Adipocyte (in vitro differentiated cells): ENCODE data around the gene SERPINB7.

Experiments
- DNase-seq: peaks from one replicate; pipeline ENCODE4 v3.0.0-alpha.2; 2015; ENCODE audit warnings: low read depth
- H3K27me3 ChIP-seq: replicated peaks from 2 replicates; pipeline ENCODE4 v1.7.0; 2013; ENCODE audit warnings: mild to moderate bottlenecking, low read length, moderate library complexity; ENCODE audit not compliant: control insufficient read depth, insufficient read depth
- H3K36me3 ChIP-seq: 2 replicates; pipeline ENCODE4 v1.7.0; 2013; ENCODE audit warnings: low read length, mild to moderate bottlenecking, moderate library complexity; ENCODE audit not compliant: control insufficient read depth, insufficient read depth, severe bottlenecking
- H3K4me1 ChIP-seq: 2 replicates; pipeline ENCODE4 v1.7.0; 2013; ENCODE audit warnings: mild to moderate bottlenecking, low read length, moderate library complexity; ENCODE audit not compliant: control insufficient read depth, insufficient read depth
- H3K4me3 ChIP-seq: 2 replicates; pipeline ENCODE4 v1.7.0; 2013; ENCODE audit warnings: mild to moderate bottlenecking, low read length, moderate library complexity
- H3K9ac ChIP-seq: 2 replicates; pipeline ENCODE4 v1.7.0; 2013; ENCODE audit warnings: mild to moderate bottlenecking, low read length, moderate library complexity
- H3K9me3 ChIP-seq: 2 replicates; pipeline ENCODE4 v1.7.0; 2013; ENCODE audit warnings: mild to moderate bottlenecking, low read length, moderate library complexity; ENCODE audit not compliant: control insufficient read depth

SERPINB7 gene, protein sequence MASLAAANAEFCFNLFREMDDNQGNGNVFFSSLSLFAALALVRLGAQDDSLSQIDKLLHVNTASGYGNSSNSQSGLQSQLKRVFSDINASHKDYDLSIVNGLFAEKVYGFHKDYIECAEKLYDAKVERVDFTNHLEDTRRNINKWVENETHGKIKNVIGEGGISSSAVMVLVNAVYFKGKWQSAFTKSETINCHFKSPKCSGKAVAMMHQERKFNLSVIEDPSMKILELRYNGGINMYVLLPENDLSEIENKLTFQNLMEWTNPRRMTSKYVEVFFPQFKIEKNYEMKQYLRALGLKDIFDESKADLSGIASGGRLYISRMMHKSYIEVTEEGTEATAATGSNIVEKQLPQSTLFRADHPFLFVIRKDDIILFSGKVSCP

DNA sequence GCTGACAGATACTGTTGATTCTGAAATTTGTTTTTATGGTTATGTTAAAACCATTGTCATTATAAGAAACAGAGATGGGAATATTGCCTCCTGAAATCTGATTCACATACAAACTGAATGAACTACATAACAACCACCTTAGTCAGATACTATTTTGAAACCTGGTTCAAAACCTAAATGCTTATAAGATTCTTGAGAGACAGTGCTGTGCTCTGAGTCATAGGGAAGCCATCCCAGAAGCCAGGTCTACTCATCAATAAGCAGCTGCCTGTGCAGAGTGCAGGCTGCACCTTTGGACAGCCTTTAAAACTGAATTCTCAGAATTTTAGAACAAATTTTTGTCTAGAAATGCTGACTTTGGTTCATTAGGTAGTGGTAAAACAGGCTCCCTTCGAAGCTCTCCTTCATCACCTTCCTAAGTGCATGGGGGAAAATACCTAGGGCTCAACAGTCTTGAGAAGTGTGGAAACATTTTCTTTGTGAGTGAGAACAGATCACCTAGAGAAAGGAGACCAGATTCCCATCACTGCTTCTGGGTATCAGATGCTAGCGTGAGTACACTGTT, at the start of gene SERPINB7:
TSS of gene SERPINB7 (plus strand) at position 253 of the 565 bp plus-strand sequence. CDS start 6,955 bp downstream, outside the sequence.
- DNase-seq = peak; percentile 59
- Histone ChIP-seq H3K4me3 (no peak within 1 kb of the TSS), H3K27me3 (no peaks in the 10 kb centered on the region), H3K4me1 (peaks cover 19% of the 10 kb centered on the region), H3K9ac (peak within 1 kb of the TSS; percentile 42), H3K36me3 (no peaks in the 10 kb centered on the region), H3K9me3 (no peaks in the 10 kb centered on the region)

DNA sequence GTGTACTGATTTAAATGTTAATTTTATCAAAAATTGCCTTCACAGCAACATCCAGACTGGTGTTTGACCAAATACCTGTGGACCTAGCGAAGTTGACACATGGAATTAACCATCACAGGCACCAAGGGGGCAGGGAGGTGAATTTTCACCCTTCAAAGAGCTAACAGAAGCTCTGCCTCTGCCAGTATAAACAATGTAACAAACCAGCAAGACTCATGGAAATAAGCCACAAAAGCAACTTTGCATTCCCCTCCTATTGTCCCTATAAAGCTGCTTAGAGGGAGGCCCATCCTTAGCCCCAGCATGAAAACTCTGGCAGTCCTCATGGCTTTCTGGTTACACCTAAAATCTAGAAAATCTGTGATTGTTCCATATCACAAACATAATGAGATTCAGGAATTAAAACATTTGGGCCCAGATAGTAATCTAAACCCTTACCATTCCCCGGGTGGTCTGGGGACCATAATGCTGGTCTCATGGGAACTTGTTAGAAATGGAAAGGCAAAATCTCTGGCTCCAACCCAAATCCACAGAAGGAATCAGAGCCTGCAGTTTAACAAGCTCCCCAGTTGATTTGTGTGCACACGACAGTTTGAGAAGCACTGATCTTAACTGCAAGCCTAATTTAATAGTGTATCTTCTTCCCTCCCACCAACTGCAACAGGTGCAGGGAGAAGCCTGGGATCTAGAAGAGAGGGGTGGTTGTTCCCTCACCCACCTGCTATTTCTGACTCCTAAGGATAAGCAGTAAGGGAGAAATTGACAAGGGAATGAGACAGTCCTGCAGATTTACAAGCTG, 49.3 kb upstream of the SERPINB7 start:
- Histone ChIP-seq H3K4me1 (no peaks in the 10 kb centered on the region), H3K9me3 (no peaks in the 10 kb centered on the region), H3K4me3 (no peak overlapping the region), H3K9ac (no peak overlapping the region), H3K27me3 (no peaks in the 10 kb centered on the region), H3K36me3 (no peaks in the 10 kb centered on the region)
- no peak for DNase-seq

DNA sequence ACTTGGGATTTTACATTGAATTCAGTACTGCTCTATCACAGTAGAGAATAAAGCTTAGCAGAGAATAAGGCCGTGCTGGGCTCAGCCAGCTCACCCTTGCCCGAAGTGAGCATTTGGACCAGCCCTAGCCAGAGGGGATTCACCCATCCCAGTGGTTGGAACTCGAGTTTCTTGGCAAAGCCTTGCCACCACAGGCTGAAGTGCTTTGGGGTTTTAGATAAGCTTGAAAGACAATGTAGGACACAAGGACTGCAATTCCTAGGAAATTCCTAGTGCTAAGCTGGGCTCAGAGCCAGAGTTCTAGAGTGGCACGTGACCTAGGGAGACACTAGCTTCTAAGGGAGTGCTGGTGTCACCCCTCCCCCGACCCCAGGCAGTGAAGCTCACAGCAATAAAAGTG, 44.4 kb upstream of the SERPINB7 start:
- no peak for DNase-seq
- H3K36me3 ChIP-seq = no peaks in the 10 kb centered on the region
- no peak overlapping the region for H3K4me3 ChIP-seq
- no peaks in the 10 kb centered on the region for H3K9me3 ChIP-seq
- H3K4me1 ChIP-seq = no peaks in the 10 kb centered on the region
- no peak overlapping the region for H3K9ac ChIP-seq
- no peaks in the 10 kb centered on the region for H3K27me3 ChIP-seq

DNA sequence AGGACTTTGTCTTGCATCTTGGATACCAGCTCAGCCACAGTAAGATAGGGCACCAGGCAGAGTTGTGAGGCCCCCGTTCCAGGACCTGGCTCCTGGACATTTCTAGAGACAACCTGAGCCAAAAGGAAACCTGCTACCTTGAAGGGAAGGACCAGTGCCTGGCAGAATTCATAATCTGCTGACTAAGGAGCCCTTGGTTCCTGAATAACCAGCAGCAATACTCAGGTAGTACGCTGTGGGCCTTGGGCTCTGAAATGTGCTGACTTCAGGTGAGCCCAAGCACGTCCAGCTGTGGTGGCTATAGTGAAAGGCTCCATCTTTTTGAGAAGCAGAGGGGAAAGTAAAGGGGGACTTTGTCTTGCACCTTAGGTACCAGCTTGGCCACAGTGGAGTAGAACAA, 44.0 kb upstream of the SERPINB7 start:
- no peaks in the 10 kb centered on the region for H3K4me1 ChIP-seq
- no peaks in the 10 kb centered on the region for H3K27me3 ChIP-seq
- no peaks in the 10 kb centered on the region for H3K9me3 ChIP-seq
- no peak overlapping the region for H3K4me3 ChIP-seq
- no peaks in the 10 kb centered on the region for H3K36me3 ChIP-seq
- H3K9ac ChIP-seq = no peak overlapping the region
- no peak for DNase-seq

DNA sequence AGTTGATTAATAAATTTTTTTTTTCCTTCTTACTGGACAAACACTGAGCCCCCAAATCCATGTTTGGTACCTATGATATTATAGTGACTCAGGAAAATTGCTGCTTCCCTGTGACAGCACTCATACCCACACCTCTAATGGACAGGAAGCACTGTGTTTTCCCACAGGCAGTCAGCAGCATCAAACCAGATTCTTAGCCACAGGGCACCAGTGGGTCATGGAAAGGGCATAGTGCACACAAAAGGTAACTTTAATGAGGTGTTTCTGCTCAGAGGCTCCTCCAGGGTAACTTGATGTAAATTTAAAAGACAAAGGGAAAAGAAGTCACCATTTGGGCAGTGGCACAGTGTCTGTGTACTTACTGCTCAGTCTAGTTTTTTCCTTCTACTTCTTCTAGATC, 38.3 kb upstream of the SERPINB7 start:
- peaks cover 4% of the 10 kb centered on the region for H3K27me3 ChIP-seq
- no peaks in the 10 kb centered on the region for H3K36me3 ChIP-seq
- H3K9me3 ChIP-seq = no peaks in the 10 kb centered on the region
- DNase-seq = no peak
- no peak overlapping the region for H3K4me3 ChIP-seq
- H3K4me1 ChIP-seq = peaks cover under 1% of the 10 kb centered on the region
- H3K9ac ChIP-seq = no peak overlapping the region

DNA sequence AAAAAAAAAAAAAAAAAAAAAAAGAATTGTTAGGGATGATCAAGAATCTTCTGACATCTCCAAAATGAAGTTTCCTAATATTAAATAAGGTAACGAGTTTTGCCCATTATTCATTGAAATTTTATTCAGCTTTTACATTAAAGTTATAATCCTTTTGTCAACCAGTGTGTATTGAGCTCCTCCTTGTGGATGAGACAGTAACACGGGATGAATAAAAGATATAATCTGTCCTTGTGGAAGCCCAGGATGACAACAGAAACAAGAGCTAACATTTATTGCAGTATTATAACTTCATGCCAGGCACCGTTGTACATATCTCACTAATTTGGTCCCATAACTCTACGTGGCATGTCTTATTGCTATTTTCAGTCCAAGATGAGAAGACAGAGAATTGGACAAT, 33.4 kb upstream of the SERPINB7 start:
- Histone ChIP-seq H3K27me3 (peaks cover 4% of the 10 kb centered on the region), H3K36me3 (no peaks in the 10 kb centered on the region), H3K4me3 (no peak overlapping the region), H3K9me3 (no peaks in the 10 kb centered on the region), H3K4me1 (peaks cover 6% of the 10 kb centered on the region), H3K9ac (peak overlapping the region; percentile 34)
- DNase-seq = peak; percentile 60

DNA sequence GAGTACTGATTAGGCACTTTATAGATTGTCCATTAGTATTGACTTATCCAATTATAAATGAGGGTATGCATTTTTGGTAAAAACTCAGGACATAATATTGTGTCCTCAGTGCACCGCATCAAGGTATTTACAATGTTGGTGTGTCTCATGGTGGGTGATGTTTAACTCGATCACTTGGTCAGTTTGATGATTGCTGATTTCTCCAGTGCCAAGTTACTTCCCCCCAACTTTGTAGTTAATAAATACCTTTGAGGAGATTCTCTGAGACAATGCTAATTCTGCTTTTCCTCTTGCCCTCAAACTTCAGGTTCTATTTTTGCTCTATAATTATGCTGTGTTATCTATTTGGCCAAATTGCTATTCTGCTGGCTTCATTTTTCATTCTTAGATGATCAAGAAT, 28.2 kb upstream of the SERPINB7 start:
- Histone ChIP-seq H3K4me1 (peaks cover 4% of the 10 kb centered on the region), H3K9me3 (no peaks in the 10 kb centered on the region), H3K27me3 (no peaks in the 10 kb centered on the region), H3K9ac (no peak overlapping the region), H3K4me3 (no peak overlapping the region), H3K36me3 (no peaks in the 10 kb centered on the region)
- no peak for DNase-seq

DNA sequence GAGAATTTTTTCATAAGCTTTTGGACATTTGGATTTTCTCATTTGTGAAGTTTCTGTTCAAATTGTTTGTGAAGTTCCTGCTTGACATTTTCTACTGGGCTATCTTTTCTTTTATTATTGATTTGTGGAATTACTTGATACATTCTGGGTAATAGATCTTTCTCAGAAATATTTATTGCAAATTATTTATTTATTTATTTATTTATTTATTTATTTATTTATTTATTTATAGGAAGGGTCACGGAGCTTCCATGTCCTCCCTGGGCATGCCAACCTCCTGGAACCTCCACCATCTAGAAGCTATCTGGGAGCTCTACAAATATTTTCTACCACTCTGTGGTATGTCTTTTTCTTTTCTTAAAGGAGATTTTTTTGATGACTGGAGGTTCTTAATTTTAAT, 25.7 kb upstream of the SERPINB7 start:
- H3K4me1 ChIP-seq = no peaks in the 10 kb centered on the region
- no peak overlapping the region for H3K9ac ChIP-seq
- no peaks in the 10 kb centered on the region for H3K9me3 ChIP-seq
- no peak for DNase-seq
- H3K27me3 ChIP-seq = no peaks in the 10 kb centered on the region
- no peaks in the 10 kb centered on the region for H3K36me3 ChIP-seq
- H3K4me3 ChIP-seq = no peak overlapping the region

DNA sequence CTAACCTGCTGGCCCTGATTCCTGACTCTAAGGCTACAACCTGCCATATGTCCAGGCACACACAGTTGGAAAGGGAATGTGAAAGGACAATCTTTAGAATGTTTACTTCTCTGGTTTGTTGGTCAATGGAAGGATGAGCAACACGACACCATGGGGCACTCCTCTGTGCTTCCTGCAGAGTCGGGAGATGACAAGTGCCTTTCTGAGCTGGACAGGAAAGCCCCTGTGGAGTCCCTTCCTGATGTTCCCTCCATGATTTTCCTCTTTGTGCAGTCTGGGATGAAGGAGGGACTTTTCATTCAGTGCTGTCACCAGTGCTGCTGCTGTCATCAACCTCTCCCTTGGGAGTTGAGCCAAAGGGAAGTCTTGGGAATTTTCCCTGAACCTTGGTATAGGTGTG, 22.6 kb upstream of the SERPINB7 start:
- no peaks in the 10 kb centered on the region for H3K36me3 ChIP-seq
- no peak overlapping the region for H3K4me3 ChIP-seq

DNA sequence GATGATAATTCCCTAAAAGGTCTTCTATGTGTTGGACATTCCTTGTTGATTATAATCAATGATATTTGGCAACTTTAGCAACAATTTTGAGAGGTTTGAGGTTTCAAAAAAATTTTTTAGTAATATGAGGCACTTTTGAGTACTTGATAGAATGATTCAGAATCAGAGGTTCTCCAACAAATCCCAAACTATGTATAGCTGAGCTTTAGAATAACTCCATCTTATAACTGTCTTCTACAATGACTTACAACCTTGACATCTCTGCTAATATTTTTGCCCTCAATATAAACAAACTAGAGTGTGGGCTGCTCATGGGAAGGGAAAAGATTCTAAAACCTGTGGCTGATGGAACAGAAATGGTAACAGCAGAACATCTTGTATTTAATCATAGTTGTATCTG, 21.5 kb upstream of the SERPINB7 start:
- Histone ChIP-seq H3K27me3 (no peaks in the 10 kb centered on the region), H3K9me3 (no peaks in the 10 kb centered on the region), H3K36me3 (no peaks in the 10 kb centered on the region), H3K4me1 (peaks cover 22% of the 10 kb centered on the region), H3K4me3 (no peak overlapping the region), H3K9ac (no peak overlapping the region)
- no peak for DNase-seq

More for the DNA sequence above, 22.6 kb upstream of the SERPINB7 start:
- Histone ChIP-seq H3K27me3 (no peaks in the 10 kb centered on the region), H3K4me1 (peaks cover 15% of the 10 kb centered on the region), H3K9ac (no peak overlapping the region), H3K9me3 (no peaks in the 10 kb centered on the region)
- no peak for DNase-seq

DNA sequence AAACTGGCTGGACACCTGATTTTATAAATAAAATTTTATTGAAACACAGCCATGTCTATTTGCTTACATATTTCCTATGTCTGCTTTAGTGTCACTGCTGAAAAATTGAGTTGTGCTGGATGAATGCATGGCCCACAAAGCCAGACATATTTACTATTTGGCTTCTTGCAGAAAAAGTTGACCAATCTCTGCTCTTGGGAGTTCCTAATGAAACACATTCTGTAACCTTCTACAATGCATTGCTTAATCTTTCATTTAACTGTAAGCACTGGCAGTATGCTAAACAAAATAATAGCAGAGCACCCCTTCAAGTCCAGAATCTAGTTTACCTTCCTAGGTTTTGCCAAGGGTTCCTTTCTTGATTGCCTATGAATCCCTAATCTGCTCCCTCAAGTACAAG, 17.7 kb upstream of the SERPINB7 start:
- Histone ChIP-seq H3K9ac (no peak overlapping the region), H3K4me1 (peaks cover 28% of the 10 kb centered on the region), H3K4me3 (no peak overlapping the region), H3K27me3 (no peaks in the 10 kb centered on the region), H3K36me3 (no peaks in the 10 kb centered on the region), H3K9me3 (peaks cover 22% of the 10 kb centered on the region)
- peak; percentile 74 for DNase-seq
